Effector CD4-positive, alpha-beta T cell (primary cell): Measurements from ENCODE around the gene FOXK1.

Experiments
- DNase-seq: peaks from one replicate; pipeline ENCODE4 v3.0.0-alpha.2; 2020

FOXK1 gene

DNA sequence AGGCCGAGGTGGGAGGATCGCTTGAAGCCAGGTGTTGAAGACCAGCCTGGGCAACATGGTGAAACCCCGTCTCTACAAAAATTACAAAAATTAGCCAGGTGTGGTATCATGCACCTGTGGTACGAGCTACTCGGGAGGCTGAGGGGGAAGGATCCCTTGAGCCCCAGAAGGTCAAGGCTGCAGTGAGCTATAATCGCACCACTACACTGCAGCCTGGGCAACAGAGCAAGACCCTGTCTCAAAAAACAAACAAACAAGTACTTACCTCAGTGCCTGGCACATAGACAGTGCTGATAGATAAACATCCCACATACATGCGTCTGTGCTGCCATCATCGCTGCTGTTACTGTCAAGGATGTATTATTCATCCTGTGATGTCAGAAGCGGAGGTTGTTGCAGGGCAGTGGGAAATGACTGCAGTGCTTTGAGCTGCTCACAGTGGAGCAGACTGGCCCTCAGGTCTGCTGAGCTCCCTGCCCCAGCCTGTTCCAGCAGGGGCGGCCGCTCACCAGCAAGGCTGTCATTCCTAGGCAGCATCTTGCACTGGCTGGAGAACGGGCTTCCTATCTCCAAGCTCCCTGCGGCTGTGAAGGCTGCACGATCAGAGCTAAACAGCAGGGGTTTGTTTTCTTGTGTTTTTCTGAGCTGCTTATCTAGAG lies 18.6 kb downstream of the FOXK1 start:
- DNase-seq, result no peak

- no peak for DNase-seq
These were observed 20.9 kb downstream of the FOXK1 start for GRCh38 chr7:4702961-4703512.

DNA sequence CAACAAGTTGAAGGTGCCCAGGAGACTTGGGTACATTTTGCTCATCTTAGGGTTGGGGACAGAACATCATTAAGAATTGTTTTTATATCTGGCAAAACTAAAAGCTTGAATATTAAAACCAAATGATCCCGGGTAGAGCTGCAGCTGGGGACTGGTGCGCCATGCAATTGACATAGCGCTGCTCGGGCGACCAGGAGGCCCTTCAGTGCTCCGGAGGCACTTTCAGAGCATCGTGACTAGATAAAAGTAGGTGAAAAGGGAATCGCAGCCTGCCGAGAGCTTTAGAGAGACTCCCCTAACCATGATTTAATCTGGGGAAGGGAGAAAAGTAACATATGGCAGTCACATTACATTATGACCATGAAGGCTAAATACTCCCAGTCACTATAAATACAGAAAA lies 21.4 kb downstream of the FOXK1 start:
- DNase-seq, result no peak

GRCh38 chr7:4706384-4707216 lies 24.5 kb downstream of the FOXK1 start:
- DNase-seq, result no peak

- no peak for DNase-seq
These were observed 25.2 kb downstream of the FOXK1 start for GRCh38 chr7:4707217-4707741.

DNA sequence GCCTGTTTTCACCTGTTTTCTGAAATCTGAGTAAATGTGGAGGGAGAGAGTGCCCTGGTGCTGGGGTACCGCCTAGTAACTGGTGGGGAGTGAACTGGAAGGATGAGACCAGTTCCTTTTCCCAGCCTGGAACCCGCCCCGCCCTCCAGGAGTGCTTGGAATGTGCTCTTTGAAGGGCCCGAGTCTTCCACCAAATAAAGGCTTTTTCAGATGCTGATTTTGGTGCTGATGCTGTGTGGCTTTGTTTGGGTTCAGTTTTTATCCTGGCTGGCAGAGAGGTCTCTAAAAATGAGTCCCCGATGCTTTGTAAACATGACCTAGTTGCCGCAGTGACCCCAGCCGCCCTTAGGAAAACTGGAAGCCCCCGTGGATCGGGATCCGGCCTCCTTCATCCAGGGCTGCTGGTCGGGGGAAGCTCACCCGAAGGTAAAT lies 25.9 kb downstream of the FOXK1 start:
- DNase-seq, result no peak

DNA sequence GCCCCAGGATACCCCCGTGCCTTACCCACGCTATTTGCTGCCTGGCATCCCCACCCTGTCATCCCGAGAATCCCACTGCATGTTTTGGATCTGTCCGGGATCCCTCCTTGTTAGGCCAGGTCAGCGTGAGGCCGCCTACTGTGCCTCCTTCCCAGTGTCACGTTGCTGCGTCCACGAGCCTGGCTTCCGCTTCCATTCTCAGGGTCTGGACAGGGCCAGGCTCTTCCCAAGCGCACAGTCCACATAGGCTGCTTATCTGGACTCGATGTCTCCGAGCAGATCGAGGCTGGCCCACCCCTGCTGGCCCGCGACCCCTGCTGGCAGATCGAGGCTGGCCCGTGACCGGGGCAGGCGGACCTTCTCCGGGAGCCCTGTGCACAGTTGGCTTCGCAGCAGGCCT lies 27.1 kb downstream of the FOXK1 start:
- no peak for DNase-seq

GRCh38 chr7:4711093-4711492 lies 29.0 kb downstream of the FOXK1 start:
- no peak for DNase-seq

DNA sequence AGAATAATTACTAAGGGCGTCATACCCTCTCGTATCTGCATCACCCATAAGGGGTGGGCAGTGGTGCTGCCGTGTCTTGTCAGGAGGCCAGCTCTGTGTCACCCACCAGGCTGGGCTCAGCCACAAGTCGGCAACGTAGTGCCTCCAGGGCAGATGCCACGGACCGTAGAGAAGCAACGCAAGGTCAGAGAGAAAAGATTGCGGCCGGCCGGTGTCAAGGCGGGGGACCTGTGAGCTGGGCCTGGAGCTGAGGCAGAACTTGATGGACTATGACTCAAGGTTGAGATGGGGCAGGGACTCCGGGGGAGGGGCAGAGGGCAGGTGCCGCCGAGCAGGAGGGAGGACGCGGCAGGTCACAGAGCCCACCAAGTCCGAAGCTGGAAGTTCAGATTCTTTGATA lies 29.5 kb downstream of the FOXK1 start:
- no peak for DNase-seq

DNA sequence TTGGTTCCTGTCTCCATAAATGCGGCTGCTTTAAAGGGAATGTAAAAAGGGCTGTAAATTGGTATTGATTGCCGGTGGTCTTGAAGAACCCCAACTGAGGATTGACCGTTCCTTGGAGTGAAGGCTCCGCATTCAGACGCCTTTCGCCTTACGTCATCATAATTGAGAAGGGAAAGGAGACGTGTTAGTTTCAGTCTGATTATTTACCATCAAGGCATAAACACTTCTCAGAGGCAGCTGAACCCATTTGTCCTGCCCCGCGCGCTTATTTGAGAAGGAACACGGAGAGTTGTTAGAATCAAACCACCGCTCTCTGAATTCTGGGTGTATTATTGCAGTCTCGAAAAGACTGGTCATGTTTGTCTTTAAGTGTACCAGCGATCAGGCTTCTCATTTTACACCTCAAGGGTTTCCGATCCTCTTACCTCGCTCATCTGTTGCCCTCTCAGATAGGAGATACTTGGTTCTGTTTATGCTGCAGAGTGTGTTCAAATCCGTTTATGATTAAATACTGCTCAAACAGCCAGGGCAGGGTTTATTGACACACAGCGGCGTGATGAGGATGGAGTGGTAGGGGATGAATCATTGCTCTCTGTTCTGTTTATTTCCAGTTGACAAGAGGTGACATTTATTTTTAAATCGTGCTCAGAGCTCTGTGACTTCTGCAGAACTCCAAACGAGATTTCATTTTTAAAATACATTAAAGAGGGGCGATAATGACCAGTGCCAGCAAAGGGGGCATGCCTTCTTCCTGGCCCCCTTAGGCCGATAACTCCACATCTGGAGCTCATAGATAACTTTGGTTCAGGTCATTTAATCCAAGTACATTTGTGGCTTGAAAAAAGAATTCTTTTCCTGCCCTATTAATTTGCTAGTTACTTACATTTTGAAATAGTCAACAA lies 30.4 kb downstream of the FOXK1 start:
- DNase-seq, result no peak

DNA sequence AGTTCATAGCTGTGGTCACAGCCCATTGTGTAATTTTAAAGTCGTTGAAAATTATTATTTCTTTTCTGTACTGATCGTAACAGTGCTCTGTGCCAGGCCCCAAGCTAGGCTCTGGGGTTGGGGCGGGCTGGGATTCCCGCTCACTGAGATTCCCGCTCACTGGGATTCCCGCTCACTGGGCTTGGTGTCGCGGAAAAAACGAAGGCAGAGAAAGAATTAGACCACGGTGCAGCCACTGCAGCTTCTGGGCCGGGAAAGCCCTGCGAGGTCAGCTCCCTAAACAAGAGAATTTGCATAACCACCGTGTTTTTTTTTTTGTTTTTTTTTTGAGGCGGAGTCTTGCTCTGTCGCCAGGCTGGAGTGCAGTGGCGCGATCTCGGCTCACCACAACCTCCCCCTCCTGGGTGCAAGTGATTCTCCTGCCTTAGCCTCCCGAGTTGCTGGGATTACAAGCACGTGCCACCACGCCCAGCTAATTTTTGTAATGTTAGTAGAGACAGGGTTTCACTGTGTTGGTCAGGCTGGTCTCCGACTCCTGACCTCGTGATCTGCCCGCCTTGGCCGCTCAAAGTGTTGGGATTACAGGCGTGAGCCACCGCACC lies 31.2 kb downstream of the FOXK1 start:
- DNase-seq, result no peak

GRCh38 chr7:4714161-4714700 lies 32.1 kb downstream of the FOXK1 start:
- DNase-seq, result no peak

GRCh38 chr7:4714767-4715409 lies 32.8 kb downstream of the FOXK1 start:
- no peak for DNase-seq

DNA sequence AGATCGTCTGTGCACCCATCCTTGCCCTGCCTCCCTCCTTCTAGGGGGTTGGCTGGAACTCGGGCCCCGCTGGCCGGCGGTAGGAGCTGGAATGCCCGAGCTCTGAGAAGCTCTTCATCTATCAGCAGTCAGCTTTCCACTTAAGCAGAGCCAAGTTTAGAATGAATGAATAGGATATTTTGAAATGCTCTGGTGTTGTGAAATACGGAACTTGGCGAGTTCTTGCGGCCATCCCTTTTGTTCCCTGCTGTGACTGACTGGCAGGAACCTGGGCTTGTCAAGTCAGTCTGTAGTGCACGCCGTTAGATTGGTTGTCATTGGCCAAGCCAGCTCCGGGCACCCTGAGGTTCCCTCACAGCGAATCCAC lies 33.3 kb downstream of the FOXK1 start:
- no peak for DNase-seq

DNA sequence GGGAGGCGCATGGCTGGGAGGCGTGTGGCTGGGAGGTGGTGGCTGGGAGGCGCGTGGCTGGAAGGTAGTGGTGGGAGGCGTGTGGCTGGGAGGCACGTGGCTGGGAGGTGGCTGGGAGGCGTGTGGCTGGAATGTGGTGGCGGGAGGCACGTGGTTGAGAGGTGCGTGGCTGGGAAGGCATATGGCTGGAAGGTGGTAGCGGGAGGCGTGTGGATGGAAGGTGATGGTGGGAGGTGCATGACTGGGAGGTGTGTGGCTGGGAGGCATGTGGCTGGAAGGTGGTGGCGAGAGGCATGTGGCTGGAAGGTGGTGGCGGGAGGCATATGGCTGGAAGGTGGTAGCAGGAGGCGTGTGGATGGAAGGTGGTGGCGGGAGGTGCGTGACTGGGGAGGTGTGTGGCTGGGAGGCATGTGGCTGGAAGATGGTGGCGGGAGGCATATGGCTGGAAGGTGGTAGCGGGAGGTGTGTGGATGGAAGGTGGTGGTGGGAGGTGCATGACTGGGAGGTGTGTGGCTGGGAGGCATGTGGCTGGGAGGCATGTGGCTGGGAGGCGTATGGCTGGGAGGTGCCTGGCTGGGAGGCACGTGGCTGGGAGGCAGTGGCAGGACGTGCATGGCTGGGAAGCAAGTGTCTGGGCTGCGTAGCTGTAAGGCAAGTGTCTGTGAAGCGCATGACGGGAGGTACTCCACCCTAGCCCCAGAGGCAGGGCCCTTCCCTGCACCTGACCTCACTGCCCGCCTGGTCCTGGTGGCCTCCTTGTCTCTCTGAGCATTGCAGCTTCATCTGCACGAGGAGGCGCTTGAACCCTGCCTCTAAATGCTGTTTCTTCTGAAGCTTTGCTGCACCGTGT lies 35.1 kb downstream of the FOXK1 start:
- no peak for DNase-seq

DNA sequence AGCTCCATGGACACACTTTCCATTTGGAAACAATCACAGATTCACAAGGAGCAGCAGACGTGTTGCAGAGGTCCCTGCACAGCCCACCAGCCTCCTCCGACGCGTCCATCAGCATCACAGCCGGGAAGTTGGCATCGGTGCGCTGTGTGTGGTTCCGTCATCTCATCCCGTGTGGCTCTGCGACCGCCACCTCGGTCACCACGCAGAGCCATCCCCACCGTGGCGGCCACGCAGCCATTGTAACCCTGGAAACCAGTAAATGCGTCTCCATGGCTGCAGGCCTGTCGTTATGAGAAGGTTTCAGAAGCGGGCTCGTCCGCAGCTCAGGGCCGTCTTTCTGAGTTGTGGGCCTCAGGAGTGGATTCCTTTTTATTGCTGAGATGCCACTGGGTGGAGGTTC lies 36.0 kb downstream of the FOXK1 start:
- DNase-seq, result no peak

- DNase-seq, result no peak
These were observed 38.1 kb downstream of the FOXK1 start for GRCh38 chr7:4720225-4720624.

DNA sequence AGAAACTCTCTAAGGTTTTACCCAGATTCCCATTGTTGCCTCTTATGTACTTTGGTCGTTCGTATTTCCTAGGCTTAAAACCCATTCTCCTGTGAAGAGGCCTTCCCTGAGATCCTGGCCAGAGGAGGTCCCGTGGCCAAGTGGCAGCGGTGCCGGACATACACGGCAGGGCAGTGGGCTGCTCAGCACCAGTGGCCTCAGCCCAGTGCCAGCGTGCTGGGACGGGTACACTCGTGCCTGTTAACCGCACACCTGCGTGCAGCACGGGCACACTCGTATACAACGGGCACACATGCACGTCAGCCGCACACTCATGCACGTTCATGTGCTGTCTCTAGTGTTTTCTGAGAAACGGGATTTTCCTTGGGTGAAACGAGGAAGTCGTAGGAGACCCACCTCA lies 40.2 kb downstream of the FOXK1 start:
- DNase-seq, result no peak

GRCh38 chr7:4722960-4723630 lies 41.0 kb downstream of the FOXK1 start:
- no peak for DNase-seq

GRCh38 chr7:4724648-4725013 lies 42.5 kb downstream of the FOXK1 start:
- DNase-seq, result no peak
